ENCODE results near the gene NHEJ1.

The NHEJ1 gene

GRCh38 chr2:219165058-219165911, 4.7 kb upstream of the NHEJ1 start:
- no peak for DNase-seq

GRCh38 chr2:219163156-219163555, 2.5 kb upstream of the NHEJ1 start:
- no peak for DNase-seq

GRCh38 chr2:219161097-219161496, 482 bp upstream of the NHEJ1 start:
- DNase-seq: no peak

- no peak for DNase-seq
Observed at GRCh38 chr2:219159771-219160185, 837 bp downstream of the NHEJ1 start.

- DNase-seq: no peak
Observed at GRCh38 chr2:219158586-219158985, 2.0 kb downstream of the NHEJ1 start.

- no peak for DNase-seq
Observed at GRCh38 chr2:219158025-219158424, 2.6 kb downstream of the NHEJ1 start.

- no peak for DNase-seq
Observed at GRCh38 chr2:219157396-219157795, 3.2 kb downstream of the NHEJ1 start.

- DNase-seq: peak in 1 of 2 donors; percentile 44
Observed at GRCh38 chr2:219155054-219155644, 5.5 kb downstream of the NHEJ1 start.

- DNase-seq: no peak
Observed at GRCh38 chr2:219149667-219150066, 10.9 kb downstream of the NHEJ1 start.

GRCh38 chr2:219142329-219142728, 18.3 kb downstream of the NHEJ1 start:
- no peak for DNase-seq

- no peak for DNase-seq
Observed at GRCh38 chr2:219140722-219141121, 19.9 kb downstream of the NHEJ1 start.

- DNase-seq: no peak
Observed at GRCh38 chr2:219133976-219134375, 26.6 kb downstream of the NHEJ1 start.

GRCh38 chr2:219131744-219132143, 28.9 kb downstream of the NHEJ1 start:
- DNase-seq: no peak

GRCh38 chr2:219131327-219131726, 29.3 kb downstream of the NHEJ1 start:
- DNase-seq: no peak

- no peak for DNase-seq
Observed at GRCh38 chr2:219129589-219129988, 31.0 kb downstream of the NHEJ1 start.

- no peak for DNase-seq
Observed at GRCh38 chr2:219128396-219128795, 32.2 kb downstream of the NHEJ1 start.

GRCh38 chr2:219127037-219127635, 33.5 kb downstream of the NHEJ1 start:
- DNase-seq: no peak

- no peak for DNase-seq
Observed at GRCh38 chr2:219126555-219126954, 34.1 kb downstream of the NHEJ1 start.

GRCh38 chr2:219125886-219126270, 34.7 kb downstream of the NHEJ1 start:
- no peak for DNase-seq

- peak in 1 of 2 donors; percentile 8 for DNase-seq
Observed at GRCh38 chr2:219125225-219125885, 35.3 kb downstream of the NHEJ1 start.

GRCh38 chr2:219124381-219125110, 36.1 kb downstream of the NHEJ1 start:
- no peak for DNase-seq

GRCh38 chr2:219123356-219124135, 37.1 kb downstream of the NHEJ1 start:
- no peak for DNase-seq

All from stimulated activated CD4-positive, alpha-beta T cell treated with anti-CD3 and anti-CD28 coated beads, Interleukin-2, amount 100 ng/mL, for 24 hours (primary cell).